Raji (cell line): ENCODE data around the gene UCKL1.

ENCODE experiments used
- POLR2A ChIP-seq: IDR thresholded peaks from 2 replicates; pipeline ENCODE4 v1.6.1; 2011; ENCODE audit warnings: low read depth, low read length, control low read depth; ENCODE audit not compliant: insufficient read depth

Gene UCKL1

DNA sequence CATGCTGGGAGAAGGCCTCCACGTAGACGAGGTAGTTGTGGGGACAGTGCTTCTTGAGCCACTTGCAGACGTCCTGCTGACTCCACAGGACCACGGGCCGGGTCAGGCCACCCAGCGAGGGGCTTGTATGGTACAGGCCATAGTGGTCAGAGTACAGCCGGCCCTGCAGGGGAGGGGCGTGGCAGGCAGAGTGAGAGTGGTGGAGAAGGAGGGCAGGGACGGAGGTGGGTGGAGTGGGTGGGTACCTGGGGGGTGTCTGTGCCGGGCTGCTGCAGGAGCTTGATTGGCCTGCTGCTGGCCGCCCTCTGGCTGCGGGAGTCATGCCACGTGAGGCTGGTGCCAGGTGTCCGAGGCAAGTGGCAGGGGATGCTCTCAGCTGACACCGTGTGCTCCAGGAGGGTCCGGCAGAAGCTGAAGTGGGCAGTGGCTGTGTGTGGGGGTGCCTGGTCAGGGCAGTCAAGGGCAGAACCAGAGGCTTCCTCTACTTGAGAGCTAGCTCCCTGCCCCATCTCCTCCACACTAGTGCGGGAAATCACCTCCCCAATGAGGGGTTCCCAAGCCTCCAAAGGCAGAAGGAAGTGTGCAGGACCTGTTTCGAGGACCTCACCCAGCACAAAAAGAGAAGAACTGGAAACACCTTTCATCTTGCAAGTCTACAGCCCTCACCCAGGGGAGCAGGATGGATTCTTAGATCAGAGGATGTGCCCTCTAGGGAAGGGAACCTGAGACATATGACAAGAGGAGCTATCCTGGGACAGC, 20.9 kb upstream of the UCKL1 start:
- TF ChIP-seq POLR2A, result no peak

DNA sequence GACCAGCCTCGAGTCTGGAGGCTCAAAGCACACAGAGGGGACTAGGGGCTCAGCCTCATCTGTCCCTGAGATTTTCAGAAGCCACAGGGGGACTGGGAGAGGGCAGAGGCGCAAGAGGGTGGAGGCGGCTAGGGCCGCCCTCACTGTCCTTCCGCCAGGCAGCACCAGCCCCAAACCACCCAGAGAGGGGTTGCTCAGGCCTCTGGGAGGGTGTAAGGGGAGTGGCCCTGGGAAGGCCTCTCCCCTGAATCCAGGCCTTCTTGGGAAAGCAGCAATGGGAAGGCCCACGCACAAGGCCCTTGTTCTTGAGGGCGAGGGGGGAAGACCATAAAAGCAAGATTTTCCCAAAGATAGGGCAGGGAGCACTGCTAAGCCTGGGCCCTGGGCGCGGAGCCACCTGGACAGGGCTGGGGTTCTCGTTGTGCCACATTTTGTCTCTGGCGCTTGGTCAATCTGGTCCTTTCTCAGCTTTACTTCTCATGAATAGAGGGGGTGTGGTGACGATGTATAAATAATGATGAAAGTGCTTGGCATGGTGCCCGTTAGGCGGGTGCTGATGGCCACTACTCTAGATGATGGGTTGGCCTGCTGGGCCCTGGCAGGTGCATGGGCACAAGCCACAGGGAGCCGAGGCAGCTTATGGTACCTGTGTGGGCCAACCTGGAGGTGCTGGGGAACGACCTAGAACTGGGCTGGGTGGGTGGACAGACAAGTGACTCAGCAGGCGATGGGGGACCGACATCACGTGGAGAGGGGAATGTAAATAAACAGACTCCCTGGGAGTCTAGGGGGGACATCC, 18.4 kb upstream of the UCKL1 start:
- TF ChIP-seq POLR2A, result no peak

DNA sequence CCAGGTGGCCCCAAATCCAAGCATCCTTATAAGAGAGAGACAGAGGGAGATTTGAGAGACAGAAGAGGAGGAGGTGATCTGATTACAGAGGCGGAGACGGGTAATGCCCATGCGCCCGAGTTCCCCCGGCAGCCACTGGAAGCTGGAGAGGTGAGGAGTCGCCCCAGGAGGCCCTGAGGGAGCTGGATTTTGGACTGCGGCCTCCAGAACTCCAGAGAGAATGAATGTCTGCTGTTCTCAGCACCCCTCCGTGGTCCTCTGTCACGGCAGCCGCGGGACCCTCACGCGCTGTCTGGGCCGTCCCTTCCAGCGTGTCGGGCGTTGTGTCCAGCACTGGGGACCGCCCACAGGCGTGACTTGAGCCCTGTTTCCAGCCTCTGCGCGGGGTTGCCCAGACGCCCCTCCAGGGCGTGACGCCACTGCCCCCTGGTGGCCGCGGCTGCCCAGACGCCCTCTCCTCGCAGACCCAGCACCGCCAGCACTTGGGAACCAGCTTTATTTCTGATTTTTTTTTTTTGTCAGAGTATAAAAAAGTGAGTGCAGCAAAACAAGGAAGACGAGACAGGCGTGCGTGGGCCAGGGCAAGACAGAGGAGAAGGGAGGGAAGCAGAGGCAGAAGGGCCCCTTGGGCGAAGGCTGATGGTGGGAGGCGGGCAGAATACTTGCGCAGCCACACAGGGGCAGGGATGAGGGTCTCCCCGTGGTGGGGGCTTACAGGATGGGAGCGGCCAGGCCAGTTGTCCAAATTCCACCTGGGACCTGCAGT, 17.6 kb upstream of the UCKL1 start:
- TF ChIP-seq POLR2A, result no peak

DNA sequence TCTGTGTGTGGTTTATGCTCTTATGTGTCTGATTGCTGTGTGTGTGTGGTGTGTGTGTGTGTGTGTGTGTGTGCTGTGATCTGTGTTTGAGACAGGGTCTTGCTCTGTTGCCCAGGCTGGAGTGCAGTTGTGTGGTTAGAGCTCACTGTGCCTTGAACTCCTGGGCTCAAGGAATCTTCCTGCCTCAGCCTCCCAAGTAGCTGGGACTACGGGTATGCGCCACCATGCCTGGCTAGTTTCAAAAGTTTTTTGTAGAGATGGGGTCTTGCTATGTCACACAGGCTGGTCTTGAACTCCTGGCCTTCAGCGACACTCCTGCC, 16.9 kb upstream of the UCKL1 start:
- no peak for TF ChIP-seq POLR2A

DNA sequence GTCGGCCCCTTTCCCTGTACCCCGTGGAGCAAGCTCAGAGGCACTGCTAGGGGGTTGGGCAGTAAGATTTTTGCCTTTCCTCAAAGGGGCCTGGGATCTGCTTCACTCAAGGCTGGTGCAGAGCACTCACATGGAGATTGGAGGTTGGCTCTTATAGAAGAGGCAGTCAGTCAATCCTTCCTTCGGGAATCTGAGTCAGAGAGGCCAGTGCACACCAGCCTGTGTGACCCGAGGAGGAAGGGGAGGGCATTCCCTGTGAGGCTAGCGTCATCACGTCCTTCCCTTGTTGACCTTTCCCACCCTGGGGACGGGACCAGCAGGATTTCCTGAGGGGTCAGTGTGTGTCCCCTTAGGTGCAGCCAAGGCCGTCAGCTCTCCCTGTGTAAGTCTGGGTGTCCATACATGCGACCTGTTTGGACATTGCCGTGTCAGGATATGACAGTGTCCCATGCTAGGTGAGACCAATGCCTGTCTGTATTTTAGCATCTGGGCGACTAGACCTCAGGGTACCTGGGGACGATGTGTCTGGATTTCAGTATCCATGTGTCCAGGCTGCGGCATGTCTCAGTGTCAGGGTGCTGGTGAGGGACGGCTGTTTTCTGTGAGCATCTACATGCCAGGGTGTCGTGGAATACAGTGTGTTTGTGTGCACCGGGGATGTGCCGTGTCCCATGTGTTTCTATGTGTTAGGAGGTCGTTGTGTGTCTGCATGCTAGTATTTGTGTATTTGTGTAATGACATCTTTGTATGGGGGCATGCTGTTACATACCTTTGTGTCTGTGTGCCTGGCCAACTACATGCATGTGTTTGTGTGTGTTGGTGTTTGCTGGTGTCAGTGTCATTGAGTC, 16.3 kb upstream of the UCKL1 start:
- TF ChIP-seq POLR2A, result no peak

DNA sequence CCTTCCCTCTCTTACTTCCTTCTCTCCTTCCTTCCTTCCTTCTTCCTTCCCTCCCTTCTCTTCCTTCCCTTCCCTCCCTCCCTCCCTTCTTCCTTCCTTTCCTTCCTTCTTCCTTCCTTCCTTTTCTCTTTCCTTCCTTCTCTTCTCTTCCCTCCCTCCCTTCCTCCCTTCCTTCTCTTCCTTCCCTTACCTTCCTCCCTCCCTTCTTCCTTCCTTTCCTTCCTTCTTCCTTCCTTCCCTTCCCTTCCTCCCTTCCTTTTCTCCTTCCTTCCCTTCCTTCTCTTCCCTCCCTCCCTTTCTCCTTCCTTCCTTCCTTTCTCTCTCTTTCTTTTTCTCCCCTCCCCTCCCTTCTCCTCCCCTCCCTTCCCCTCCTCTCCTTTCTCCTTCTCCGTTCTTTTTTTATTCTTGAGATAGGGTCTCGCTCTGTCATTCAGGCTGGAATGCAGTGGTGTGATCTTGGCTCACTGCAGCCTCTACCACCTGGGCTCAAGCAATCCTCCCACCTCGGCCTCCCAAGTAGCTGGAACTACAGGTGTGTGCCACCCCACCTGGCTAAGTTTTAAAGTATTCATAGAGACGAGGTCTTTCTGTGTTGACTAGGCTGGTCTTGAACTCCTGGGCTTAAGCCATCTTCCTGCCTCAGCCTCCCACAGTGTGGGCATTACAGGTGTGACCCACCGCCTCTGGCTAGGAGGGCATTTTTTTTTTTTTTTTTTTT, 14.7 kb upstream of the UCKL1 start:
- TF ChIP-seq POLR2A, result no peak

DNA sequence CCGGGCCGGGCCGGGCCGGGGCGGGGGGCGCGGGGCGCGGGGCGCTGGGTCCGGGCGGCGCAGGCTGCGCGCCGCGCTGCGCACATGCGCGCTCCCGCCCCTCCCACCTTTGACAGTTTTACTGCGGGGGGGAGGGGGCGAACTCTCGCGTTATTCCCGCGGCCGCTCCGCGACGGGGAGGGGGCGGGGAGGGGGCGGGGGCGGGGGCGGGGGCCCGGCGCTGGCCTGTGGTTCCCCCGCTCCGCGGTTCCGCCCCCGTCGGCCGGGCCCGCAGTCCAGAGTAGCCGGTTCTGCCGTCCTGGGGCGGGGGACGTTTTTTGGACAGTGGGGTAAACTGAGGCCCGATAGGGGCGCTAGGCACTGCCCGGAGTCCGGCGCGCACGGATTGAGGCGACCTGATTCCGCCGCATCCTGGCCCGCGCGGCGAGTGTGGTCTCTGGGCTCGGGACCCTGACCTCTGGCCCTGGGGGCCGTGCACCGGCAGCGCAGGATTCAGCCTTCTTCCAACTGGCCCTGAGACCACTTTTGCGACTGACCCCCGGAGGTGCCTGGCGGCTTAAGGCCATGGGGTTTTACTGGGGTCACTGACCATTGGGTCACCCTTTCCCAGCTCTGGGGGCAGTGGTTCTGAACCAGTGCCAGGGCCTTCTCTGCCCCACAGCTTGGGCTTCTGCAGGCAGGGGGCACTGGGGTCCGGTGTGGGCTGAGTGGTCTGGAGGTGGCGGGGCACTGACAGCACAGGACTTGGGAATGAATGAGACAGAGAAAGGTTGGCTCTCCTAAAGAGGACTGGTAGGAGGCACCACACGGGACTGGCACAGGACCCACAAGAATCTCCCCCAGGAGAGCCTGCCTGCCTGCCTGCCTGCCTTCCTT, 13.9 kb upstream of the UCKL1 start, which contains the start of gene ZNF512B:
Gene ZNF512B, minus strand, starts transcription at position 93 of the 876 bp plus-strand sequence. CDS start 1,980 bp downstream, outside the sequence.
- no peak for TF ChIP-seq POLR2A

DNA sequence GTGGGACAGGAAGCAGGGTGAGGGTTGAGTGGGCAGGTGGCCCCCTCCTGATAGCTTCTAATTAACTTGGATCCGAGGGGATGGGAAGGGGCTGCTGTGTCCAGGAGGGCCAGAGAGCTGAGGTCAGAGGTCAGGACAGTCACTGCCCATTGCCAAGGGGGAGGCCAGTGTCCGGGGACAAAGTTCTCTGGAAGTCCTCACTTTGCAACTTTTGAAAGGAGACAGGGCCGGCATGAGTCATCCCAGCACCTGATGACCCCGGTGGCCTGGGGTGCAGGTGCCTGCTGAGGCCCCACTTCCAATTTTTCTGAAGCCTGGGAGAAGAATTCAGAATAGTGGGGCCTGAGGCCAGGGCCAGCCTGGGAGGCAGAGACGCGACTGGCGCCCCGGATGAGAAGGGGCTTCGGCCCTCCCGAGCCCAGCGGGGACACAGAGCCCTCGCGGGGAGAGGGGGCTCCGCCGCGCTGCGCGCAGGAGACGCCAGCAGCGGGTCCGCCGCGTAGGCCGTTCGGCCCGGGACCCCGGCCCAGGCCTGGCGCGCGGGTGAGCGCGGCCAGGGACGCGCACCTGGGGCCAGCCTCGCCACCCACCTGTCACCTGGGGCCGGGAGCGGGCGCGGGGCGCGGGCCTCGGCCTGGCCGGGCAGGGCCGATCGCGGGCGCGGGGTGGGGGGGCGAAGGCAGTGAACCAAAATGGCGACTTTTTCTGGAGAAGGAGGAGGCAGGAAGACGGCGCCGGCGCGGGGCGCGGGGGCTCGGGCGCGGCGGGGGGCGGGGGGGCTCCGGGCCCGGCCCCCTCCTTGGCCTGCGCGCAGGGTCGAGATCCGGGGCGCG, 12.9 kb upstream of the UCKL1 start:
- TF ChIP-seq POLR2A, result no peak

DNA sequence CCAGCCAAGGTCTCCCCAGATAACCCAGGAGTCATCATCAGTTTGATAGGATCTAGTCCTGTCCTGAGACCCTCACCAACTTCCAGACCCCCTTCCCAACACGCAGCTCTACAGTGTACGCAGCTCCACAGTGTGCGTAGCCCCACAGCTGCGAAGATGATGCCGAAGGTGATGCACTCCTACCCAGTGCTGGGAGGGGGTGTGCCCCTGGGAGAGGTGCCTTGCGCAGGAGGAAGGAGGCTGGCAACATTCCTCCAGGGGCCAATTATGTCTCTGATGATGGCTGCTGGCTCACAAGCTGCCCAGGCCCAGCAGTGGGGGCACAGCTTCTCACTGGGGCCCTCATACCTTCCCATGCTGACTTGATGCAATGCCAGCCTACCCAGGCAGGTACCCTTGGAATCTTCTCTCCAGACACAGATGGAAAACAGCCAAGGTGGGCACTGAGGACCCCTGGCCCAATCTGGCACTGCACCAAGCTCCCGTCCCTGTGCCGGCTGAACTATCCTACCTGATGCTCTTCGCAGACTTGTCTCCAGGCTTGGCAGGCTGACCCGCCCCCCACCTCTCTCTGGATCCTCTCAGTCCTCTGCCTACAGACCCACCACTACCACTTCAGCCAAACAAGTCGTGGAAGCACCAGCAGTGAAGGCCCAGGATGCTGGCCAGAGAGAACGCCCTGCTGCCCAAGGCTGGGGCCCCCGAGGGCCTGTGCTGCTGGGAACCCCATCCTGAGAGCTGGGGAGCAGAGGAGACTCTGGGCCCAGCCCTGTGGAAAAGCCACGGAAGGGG, 12.1 kb upstream of the UCKL1 start:
- no peak for TF ChIP-seq POLR2A

DNA sequence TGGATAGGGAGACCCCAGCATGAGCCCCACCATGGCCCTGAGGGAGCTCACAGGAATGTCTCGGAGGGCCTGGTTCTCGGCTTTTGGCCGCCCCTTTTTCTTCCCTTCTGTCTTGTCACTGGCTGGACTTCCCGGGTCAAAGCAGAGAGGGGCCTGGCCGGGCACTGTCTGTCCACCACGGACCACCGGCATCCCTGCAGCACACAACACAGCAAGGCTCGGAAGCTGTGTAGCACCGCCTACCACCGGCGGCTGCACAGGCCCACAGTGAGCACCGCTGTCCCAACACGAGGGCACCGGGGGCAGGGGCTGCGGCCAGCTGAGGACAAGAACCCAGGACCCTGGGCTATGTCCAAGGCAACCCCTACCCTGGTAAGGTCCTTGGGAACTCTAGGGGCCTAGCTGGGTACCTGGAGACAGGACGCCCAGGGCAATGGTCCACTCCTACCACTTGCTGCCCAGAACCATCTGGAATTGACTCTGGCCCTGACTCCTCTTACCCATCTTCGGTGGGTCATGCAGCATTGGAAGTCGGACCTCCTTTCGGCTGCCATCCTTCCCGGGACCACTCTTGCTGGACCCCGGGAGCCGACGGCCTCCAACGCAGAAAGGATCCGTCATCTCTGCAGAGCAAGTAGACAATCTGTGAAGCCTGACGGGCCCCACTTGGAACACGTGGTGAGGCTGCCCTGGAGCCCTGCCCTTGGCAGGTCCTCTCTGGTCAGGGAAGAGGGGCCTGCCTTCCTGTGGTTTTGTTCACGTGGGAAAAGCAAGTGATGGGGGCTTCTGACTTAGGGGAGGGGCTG, 11.3 kb upstream of the UCKL1 start:
- TF ChIP-seq POLR2A, result no peak

DNA sequence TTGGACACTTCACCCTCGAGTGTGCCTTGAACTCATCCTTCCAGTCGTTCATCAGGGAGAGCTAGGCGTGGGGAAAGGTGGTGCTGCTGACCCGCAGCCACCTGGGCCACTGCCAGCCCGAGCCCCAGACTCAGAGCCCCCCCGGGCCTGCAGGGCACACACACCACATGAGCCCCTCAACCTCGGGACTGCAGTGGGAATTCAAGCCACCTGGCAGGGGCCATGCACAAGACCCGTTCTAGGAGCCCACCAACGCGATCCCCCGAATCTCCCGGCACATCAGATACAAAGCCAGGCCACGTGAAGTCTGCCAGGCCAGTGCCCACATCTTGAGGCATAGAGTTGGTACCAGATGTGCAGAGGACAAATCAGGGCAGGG, 10.7 kb upstream of the UCKL1 start:
- TF ChIP-seq POLR2A, result no peak
